Measurements from ENCODE around the gene UNC45A.

Gene UNC45A

DNA sequence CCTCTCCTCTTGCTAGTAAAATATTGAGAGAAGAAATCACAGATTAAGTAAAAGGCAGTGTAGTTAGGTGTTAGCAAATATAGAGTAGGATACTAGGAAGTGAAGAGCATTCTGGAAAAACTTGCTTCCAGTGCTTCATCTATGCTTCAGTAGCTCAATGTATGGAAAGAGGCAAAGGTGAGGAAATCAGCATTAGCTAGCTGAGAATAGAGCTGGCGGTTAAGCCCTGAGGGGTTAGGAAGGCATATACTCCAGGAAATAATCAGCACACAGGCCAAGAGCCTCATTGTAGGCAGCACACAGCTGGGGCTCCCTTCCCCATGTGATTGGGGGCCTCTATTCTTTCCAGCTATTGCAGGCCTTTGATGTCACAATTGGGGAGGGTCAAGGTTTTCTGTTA, 33.3 kb downstream of the UNC45A start:
- DNase-seq = no peak

DNA sequence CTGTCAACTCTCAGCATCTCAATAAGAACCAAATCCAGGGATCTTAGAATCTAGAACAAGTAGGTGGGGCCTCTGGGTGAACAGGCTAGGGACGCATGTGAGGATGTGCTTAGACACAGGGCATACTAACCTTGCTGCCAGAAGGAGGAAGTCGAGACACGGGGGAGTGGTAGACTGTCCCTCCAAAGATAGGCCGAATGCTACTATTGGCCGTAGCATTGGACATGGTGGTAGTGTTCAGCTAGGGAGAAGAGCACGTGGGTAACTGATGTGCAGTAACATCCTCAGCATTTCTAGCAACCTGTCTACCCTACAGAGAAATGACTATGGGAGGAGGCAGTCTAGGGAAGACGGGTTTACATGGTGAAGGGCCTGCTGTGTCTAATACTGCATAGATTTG, 35.2 kb downstream of the UNC45A start:
- DNase-seq = no peak

DNA sequence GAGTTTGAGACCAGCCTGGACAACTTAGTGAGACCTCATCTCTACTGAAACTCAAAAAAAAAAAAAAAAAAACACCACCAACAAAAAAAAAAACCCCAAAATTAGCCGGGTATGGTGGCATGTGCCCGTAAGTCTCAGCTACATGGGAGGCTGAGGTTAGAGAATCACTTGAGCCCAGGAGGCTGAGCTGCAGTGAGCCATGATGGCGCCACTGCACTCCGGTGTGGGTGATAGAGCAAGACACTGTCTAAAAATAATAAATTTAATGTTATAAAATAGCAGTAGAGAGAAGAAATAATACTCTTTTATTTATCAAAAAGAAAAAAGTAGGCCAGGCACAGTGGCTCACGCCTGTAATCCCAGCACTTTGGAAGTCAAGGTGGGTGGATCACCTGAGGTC, 37.0 kb downstream of the UNC45A start:
- no peak for DNase-seq

DNA sequence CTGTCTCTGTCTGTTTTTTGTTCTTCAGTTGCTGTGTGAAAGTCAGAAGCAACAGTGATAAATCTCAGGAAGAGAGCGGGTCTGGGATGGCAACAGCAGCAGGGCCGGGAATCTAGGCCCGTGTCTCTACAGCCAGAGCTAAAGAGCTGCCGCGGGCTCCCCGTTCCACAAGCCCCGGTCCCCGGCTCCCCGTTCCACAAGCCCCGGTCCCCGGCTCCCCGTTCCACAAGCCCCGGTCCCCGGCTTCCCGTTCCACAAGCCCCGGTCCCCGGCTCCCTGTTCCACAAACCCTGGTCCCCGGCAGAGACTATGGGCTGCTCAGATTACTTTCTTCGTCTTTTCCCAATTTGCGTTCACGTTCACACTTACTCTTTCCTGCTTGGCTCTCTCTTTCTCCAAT, 39.1 kb downstream of the UNC45A start:
- no peak for DNase-seq

DNA sequence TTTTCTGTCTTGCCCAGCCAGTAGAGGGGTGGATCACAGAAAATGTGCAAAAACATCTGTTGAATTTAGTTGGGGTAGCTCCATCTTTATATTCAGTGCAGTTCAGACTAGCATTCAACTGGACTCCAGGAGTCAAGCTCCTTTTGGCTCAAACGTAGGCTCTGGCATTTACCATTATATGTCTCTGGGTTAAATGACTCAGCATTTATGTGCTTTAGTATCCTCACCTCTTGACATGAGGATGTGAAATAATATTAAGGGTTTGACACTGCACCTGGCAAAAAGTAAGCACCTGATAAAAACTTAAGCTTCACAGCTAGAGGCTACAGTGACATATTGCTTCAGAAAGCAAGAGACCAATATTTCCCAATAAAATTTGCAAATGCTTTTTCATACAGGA, 44.5 kb downstream of the UNC45A start:
- no peak for DNase-seq

DNA sequence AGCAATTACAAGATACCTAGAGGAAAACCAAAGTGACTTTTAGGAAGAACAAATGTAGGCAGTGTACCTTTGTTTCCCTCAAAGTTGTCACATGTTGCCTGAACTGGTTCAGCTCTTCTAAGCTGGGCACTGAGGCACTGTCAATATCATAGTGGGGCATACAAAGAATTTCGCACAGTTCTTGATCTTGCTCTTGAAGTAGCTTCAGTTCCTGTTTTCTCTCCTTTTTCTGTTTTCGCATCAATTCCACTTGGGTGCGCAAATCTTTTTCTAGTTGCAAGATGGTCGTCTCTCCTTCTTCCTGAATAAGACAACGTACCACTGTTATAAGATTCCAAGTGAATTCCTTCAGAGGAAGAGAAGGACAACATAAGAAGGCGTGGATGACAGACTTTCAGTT, 46.6 kb downstream of the UNC45A start:
- DNase-seq = no peak

GRCh38 chr15:90982135-90982534, 47.0 kb downstream of the UNC45A start:
- DNase-seq = no peak

GRCh38 chr15:90986790-90987507, 51.9 kb downstream of the UNC45A start:
- no peak for DNase-seq

GRCh38 chr15:90987561-90988141, 52.6 kb downstream of the UNC45A start:
- DNase-seq = no peak

DNA sequence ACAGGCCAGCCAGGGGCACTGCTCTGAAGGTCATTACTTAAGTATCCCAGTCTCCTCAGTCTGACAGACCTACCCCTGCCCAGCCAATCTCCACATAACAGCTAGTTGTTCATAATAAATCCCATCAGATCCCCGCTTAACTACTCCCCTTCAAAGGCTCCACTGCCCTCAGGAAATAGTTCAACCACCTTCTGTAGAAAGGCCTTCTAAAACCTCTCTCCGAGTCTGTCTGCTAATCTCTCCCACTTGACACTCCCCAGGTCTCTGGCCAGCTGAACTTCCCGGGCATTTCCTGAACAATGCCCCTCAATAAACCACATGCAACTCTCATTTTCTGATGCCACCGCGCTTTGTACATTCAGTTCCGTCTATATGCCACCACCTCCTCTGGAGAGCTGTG, 53.2 kb downstream of the UNC45A start:
- no peak for DNase-seq

- DNase-seq = no peak
These were observed 54.1 kb downstream of the UNC45A start for GRCh38 chr15:90989040-90989768.

GRCh38 chr15:90990446-90990845, 55.4 kb downstream of the UNC45A start:
- DNase-seq = no peak

GRCh38 chr15:90991587-90992285, 56.7 kb downstream of the UNC45A start:
- DNase-seq = no peak

GRCh38 chr15:90994059-90994416, 59.0 kb downstream of the UNC45A start:
- no peak for DNase-seq

- peak; percentile 97 for DNase-seq
These were observed 59.6 kb downstream of the UNC45A start, which contains the start of gene PRC1 for GRCh38 chr15:90994417-90995311. Gene PRC1 (minus strand): TSS chr15:90994535. CDS start chr15:90994417, 118 bp downstream.

DNA sequence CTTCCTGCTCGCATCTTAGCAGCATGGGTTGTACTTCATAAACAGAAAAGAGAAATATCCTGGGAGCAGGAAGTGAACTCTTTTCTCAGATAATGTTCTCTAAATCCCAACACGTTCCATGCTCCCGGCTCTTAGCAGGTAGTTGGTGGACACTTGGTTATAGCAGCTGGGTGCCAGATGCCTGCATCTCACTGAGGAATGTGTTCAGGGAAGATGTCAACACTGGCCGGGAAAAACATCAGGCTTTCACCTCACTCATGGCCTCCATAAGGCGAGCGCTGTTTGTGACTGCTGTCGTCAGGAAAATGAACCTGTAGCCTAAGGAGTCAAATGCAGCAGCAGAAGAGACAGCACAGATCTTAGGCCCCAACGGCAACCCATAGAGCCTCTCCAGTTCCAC, 63.7 kb downstream of the UNC45A start:
- DNase-seq = no peak

DNA sequence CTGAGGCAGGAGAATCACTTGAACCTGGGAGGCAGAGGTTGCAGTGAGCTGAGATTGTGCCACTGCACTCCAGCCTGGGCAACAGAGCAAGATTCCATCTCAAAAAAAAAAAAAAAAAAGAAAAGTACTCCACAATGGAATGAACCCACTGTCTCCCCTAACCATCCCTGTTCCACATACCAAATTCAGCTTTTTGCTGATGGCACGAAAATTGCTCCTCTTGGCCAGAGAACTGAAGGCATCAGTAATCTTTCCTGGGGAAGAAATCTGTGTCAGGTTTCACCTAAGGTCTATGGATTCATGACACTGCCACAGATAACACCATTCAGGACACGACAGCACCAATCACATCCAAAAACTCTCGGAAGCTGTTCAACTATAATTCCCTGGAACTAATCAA, 66.1 kb downstream of the UNC45A start:
- no peak for DNase-seq
